Suppressor macrophage treated with lipopolysaccharide for 4 hours (primary cell): Measurements from ENCODE around the gene KIF26B.

Experiments used
- DNase-seq: peaks from one replicate; pipeline ENCODE4 v3.0.0-alpha.2; 2020

KIF26B gene

GRCh38 chr1:245580651-245581050 lies 425.9 kb downstream of the KIF26B start:
- DNase-seq = no peak

GRCh38 chr1:245582026-245582425 lies 427.2 kb downstream of the KIF26B start:
- no peak for DNase-seq

GRCh38 chr1:245583081-245583480 lies 428.3 kb downstream of the KIF26B start:
- no peak for DNase-seq

GRCh38 chr1:245583575-245584330 lies 429.0 kb downstream of the KIF26B start:
- peak; percentile 7 for DNase-seq

- no peak for DNase-seq
Measured at GRCh38 chr1:245585252-245585959, 430.6 kb downstream of the KIF26B start.

GRCh38 chr1:245587435-245588115 lies 432.8 kb downstream of the KIF26B start:
- no peak for DNase-seq

- no peak for DNase-seq
Measured at GRCh38 chr1:245588116-245588639, 433.4 kb downstream of the KIF26B start.

GRCh38 chr1:245589316-245589715 lies 434.5 kb downstream of the KIF26B start:
- DNase-seq = no peak

- DNase-seq = no peak
Measured at GRCh38 chr1:245589906-245590305, 435.1 kb downstream of the KIF26B start.

GRCh38 chr1:245590726-245591125 lies 435.9 kb downstream of the KIF26B start:
- no peak for DNase-seq

GRCh38 chr1:245591346-245592188 lies 436.8 kb downstream of the KIF26B start:
- no peak for DNase-seq

- DNase-seq = no peak
Measured at GRCh38 chr1:245592189-245592460, 437.3 kb downstream of the KIF26B start.

- DNase-seq = no peak
Measured at GRCh38 chr1:245598524-245599305, 443.9 kb downstream of the KIF26B start.

GRCh38 chr1:245599371-245600174 lies 444.8 kb downstream of the KIF26B start:
- peak; percentile 90 for DNase-seq

GRCh38 chr1:245600658-245601057 lies 445.9 kb downstream of the KIF26B start:
- DNase-seq = no peak

- no peak for DNase-seq
Measured at GRCh38 chr1:245603311-245603865, 448.6 kb downstream of the KIF26B start.

GRCh38 chr1:245604979-245605378 lies 450.2 kb downstream of the KIF26B start:
- DNase-seq = peak; percentile 34

GRCh38 chr1:245605480-245606156 lies 450.8 kb downstream of the KIF26B start:
- no peak for DNase-seq

- no peak for DNase-seq
Measured at GRCh38 chr1:245606157-245606725, 451.5 kb downstream of the KIF26B start.

- no peak for DNase-seq
Measured at GRCh38 chr1:245608271-245608670, 453.5 kb downstream of the KIF26B start.
